ENCODE results near the gene ZFC3H1. TPM values are rescaled to one million over a fixed set of nuclear protein-coding genes. Genes with fewer than 3 reads are reported as not detected.

Gene ZFC3H1
- total and polyA plus RNA-seq, 2 of the 8 experiments (the other 6 are each of a cell fraction or from before 2014, with no cell fraction given) = 20.0 to 32.4 TPM

GRCh38 chr12:71655495-71655894 is 8.2 kb downstream of the ZFC3H1 start:
- no peak overlapping the region for H3K4me2 ChIP-seq (ENCODE audit: insufficient read depth in 1 of 2, low read depth in 2 of 2, low read length in 2 of 2)

More at GRCh38 chr12:71655495-71655894, 8.2 kb downstream of the ZFC3H1 start:
- Histone ChIP-seq H3K4me1 (replicated peaks in 1 of 4; ENCODE audit: control insufficient read depth in 3 of 4, insufficient read depth in 4 of 4, low read length in 3 of 4) (no peaks in the 10 kb centered on the region), H3K56ac (replicated peaks; ENCODE audit: insufficient read length, low read depth, low read length) (no peak overlapping the region), H3K18ac (ENCODE audit: extremely low read depth, low read length) (no peak overlapping the region), H2BK20ac (ENCODE audit: low read length) (no peak overlapping the region), H3K9me3 (ENCODE audit: insufficient read depth in 2 of 2, low read depth in 1 of 2, low read length in 1 of 2) (no peaks in the 10 kb centered on the region; a peak in 1 of 4 replicates), H4K91ac (replicated peaks; ENCODE audit: insufficient read length, low read length) (no peak overlapping the region), H3K79me2 (ENCODE audit: control insufficient read depth in 1 of 2, insufficient read depth in 2 of 2, low read length in 2 of 2) (peaks cover 0 to 79% of the 10 kb centered on the region in 2 experiments; a peak in 2 of 4 replicates), H3K27me3 (replicated peaks in 1 of 4; ENCODE audit: control insufficient read depth in 3 of 4, extremely low read depth in 1 of 4, insufficient read depth in 3 of 4, low read length in 3 of 4) (no peaks in the 10 kb centered on the region), H4K8ac (ENCODE audit: extremely low read depth, insufficient read depth, low read length) (no peak overlapping the region), H3K79me1 (ENCODE audit: low read depth, low read length) (no peaks in the 10 kb centered on the region), H3K4me3 (ENCODE audit: extremely low read depth in 1 of 4, insufficient read depth in 2 of 4, low read depth in 3 of 4, low read length in 4 of 4) (no peak overlapping the region), H3K9ac (replicated peaks in 1 of 4; ENCODE audit: extremely low read depth in 1 of 4, low read depth in 3 of 4, low read length in 3 of 4) (no peak overlapping the region), H2AK5ac (ENCODE audit: low read depth, low read length) (no peak overlapping the region), H2BK120ac (replicated peaks; ENCODE audit: low read depth, low read length) (no peak overlapping the region), H4K20me1 (replicated peaks in 1 of 2; ENCODE audit: control insufficient read depth in 1 of 2, insufficient read depth in 2 of 2, low read length in 2 of 2) (peaks cover 0 to 2% of the 10 kb centered on the region in 2 experiments), H3K23me2 (ENCODE audit: low read depth, low read length) (no peaks in the 10 kb centered on the region), H3K14ac (ENCODE audit: insufficient read length) (no peak overlapping the region), H2BK12ac (ENCODE audit: low read depth, low read length) (no peak overlapping the region), H3K4ac (replicated peaks; ENCODE audit: insufficient read length, low read depth, low read length) (no peak overlapping the region), H2AFZ (ENCODE audit: low read length) (no peak overlapping the region), H2BK15ac (ENCODE audit: low read length) (no peak overlapping the region), H4K5ac (ENCODE audit: insufficient read length, low read depth, low read length) (no peak overlapping the region), H2BK5ac (ENCODE audit: low read depth, low read length) (no peak overlapping the region), H3K36me3 (ENCODE audit: control insufficient read depth in 2 of 4, insufficient read depth in 4 of 4, low read length in 3 of 4) (peaks cover 8 to 64% (median 29%) of the 10 kb centered on the region in 4 experiments; a peak in 7 of 8 replicates), H3K23ac (ENCODE audit: insufficient read length) (no peak overlapping the region), H3K27ac (ENCODE audit: low read depth, low read length) (no peak overlapping the region)
- POLR2A ChIA-PET (ENCODE audit: partially characterized antibody) = no interaction called here
- no peak for FAIRE-seq
- DNase-seq (ENCODE audit: low read depth in 1 of 2, low spot score in 2 of 2) = no peak
- TF ChIP-seq KDM4A (IDR thresholded peaks at IDR 0.05; ENCODE audit: low read depth, low read length, severe bottlenecking) (no peak), JUND (IDR thresholded peaks at IDR 0.05; ENCODE audit: low read length) (no peak), NRF1 (IDR thresholded peaks at IDR 0.05; ENCODE audit: low read depth, low read length) (no peak), SP4 (IDR thresholded peaks at IDR 0.05; ENCODE audit: low read length) (no peak), MAFK (IDR thresholded peaks at IDR 0.05; ENCODE audit: low read depth, low read length) (no peak)
- CTCF ChIA-PET (ENCODE audit: partially characterized antibody) = no interaction called here
- WGBS, 2 experiments (ENCODE audit: extremely low coverage in 1 of 2, insufficient coverage in 1 of 2, insufficient read length in 1 of 2, insufficient replicate concordance in 2 of 2, low coverage in 1 of 2, low lambda C conversion rate in 2 of 2, missing lambda C conversion rate in 1 of 2) = 89% methylated on average over 1 of the region's 1 CpG; no CpG with 5 or more reads in 1 of the 2 experiments

Measured in H1 (cell line).